ENCODE data around the gene LITAF. TPM values are rescaled to one million over a fixed set of nuclear protein-coding genes. Genes with fewer than 3 reads are reported as not detected.

Gene LITAF
- 10 to 100 TPM; 11.0 to 73.6 (median 27.5) TPM for total RNA-seq

DNA sequence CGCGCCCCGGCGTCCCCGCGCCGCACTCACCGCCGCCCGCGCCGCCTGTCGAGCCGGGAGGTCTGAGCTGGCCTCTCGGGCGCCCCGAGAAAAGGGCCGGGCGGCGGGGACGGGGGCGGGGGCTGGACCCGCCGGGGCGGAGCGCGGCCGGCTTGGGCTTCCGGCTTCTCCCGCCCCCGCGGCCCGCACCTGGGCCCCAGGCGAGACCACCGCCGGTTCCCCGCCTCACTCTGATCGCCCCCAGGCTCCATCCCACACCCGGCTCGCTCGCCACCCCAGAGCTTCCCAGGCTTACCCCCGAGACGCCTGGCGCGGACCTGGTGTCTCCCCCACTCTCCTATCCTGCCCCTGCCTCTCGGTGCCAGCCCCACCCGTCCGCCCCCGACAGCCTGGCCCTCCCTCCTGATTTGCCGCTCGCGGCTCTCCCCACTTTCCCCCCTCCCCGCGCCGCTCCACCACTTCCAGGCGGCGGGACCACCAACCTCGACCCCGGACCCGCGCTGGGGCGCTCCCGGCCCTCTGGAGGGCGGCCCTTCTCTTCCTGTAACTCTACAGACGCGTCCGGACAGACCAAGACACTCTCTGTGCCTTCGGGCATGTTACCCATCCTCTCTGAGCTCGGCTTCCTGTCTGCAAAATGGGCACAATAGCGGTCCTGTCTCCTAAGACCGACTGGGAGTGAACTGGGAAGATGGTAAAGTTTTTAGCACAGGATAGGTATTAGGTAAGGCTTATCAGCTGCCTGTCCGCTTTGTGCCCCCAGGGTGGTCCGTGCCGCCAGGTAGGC, at the start of gene LITAF:
Gene LITAF (minus strand): TSS at position 64 of the 787 bp plus-strand sequence. CDS start 30,189 bp downstream, outside the sequence.
- WGBS, 10 experiments: 30 to 100% (median 30%) methylated on average over 2 to 4 of the region's 74 CpGs; no CpG with 5 or more reads in 7 of the 10 experiments

DNA sequence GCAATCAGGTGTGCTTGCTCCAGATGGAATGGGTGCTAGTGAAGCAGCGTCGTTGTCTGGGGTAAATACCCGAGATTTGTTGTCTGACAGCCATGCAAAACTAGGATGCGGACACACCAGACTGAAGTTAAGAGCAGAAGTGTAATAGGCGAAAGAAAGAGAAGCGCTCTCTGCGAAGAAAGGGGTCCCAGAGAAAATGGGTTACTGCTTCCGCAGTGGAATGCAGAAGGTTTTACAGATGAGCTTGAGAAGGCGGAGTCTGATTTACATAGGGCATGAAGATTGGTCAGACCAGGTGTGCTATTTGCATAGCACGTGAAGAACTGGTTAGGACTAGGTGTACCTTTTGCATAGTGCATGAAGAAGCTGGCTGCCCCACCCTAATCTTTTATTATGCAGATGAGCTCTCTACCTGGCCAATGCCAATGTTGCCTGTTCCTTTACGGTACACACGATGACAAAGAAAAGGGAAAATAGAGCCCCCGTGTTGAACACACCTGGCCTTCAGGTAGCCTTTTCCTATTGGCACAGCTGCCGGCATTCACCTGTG, 49.5 kb upstream of the LITAF start:
- H3K4me3 ChIP-seq: no peak overlapping the region
- peaks cover 10 to 16% of the 10 kb centered on the region in 2 donors for H3K4me1 ChIP-seq (replicated peaks in 1 of 2)
- in situ Hi-C loops (cut with MboI; ENCODE audit: low pct_unique_long_range_greater_than_20kb in 2 of 9, low sequenced_read_pairs in 9 of 9, unreplicated experiment in 9 of 9): loop anchor here in 2 of 9 experiments (25.0 kb wide), 3 partner anchors 199 to 674 kb away; no protein-coding TSS in a partner anchor
- WGBS, 10 experiments: 36 to 57% (median 48%) methylated on average over 1 to 14 of the region's 14 CpGs; no CpG with 5 or more reads in 2 of the 10 experiments
- no peak overlapping the region for H3K27ac ChIP-seq
- no peak for ATAC-seq (replicated peaks in 6 of 8)

More for the DNA sequence above, at the start of gene LITAF:
- in situ Hi-C loops (cut with MboI; ENCODE audit: low pct_unique_long_range_greater_than_20kb in 2 of 9, low sequenced_read_pairs in 9 of 9, unreplicated experiment in 9 of 9): no loop called here
- ATAC-seq (replicated peaks in 6 of 8): peak; percentile 77 to 90 (median 84)
- peak within 1 kb of the TSS; percentile 48 to 93 (median 76) for H3K4me3 ChIP-seq
- peak within 1 kb of the TSS in 1 of 2 donors; percentile 25 for H3K27ac ChIP-seq
- peaks cover 31 to 32% of the 10 kb centered on the region in 2 donors for H3K4me1 ChIP-seq (replicated peaks in 1 of 2)

DNA sequence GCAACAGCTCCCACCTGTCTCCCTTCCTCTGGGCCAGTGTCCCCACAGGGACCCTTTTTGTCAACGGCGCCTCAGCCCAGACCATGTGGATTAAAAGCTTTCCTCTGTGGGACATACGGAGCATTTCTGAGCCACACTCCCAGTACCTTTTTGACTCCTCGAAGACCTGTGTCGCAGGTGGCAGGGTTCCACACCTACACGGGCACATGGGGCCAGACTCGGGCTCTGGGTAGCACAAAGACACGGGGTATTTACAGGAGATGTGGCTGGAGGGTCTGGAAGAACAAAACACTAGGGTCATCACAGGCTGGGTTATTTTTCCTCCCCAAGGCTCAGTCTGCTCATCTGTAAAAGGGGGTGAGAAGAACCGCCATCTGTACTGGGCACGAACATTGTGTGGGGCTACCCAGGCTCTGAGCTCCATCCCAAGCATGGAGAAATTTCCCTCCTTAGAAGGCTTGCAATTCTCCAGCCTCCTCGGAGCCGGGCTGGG, 49.0 kb upstream of the LITAF start:
- no peak overlapping the region for H3K27ac ChIP-seq
- ATAC-seq (replicated peaks in 6 of 8): no peak
- H3K4me3 ChIP-seq: no peak overlapping the region
- WGBS, 10 experiments: 17 to 88% (median 64%) methylated on average over 1 to 6 of the region's 12 CpGs; no CpG with 5 or more reads in 5 of the 10 experiments
- in situ Hi-C loops (cut with MboI; ENCODE audit: low pct_unique_long_range_greater_than_20kb in 2 of 9, low sequenced_read_pairs in 9 of 9, unreplicated experiment in 9 of 9): loop anchor here in 2 of 9 experiments (25.0 kb wide), 3 partner anchors 198 to 673 kb away; no protein-coding TSS in a partner anchor
- H3K4me1 ChIP-seq (replicated peaks in 1 of 2): peaks cover 10 to 15% of the 10 kb centered on the region in 2 donors

DNA sequence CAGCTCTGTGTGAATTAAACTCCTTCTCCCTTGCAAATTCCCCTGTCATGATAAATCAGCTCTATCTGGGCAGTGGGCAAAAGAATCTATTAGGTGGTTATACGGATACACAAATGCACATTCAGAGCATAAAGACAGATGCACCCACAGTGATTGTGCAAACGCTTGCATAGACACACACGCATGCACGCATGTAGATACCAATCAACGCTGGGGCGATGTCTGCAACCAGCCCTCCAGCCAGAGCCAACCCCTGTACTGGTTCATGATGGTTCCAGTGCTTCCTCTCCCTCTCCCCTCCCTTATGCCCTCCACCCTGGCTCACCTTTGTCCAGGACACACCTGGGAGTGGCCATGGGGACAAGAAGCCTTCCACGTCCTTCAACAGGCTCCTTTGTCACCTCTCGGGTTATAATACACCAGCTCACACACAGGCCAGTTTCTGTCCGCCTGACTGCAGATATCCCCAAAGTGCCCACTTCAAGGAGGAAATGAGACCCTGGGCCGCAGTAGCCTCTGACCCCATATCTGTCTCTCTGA, 48.5 kb upstream of the LITAF start:
- WGBS, 10 experiments: 67 to 100% (median 85%) methylated on average over 1 to 6 of the region's 10 CpGs; no CpG with 5 or more reads in 2 of the 10 experiments
- in situ Hi-C loops (cut with MboI; ENCODE audit: low pct_unique_long_range_greater_than_20kb in 2 of 9, low sequenced_read_pairs in 9 of 9, unreplicated experiment in 9 of 9): loop anchor here in 2 of 9 experiments (25.0 kb wide), 3 partner anchors 198 to 673 kb away; no protein-coding TSS in a partner anchor

DNA sequence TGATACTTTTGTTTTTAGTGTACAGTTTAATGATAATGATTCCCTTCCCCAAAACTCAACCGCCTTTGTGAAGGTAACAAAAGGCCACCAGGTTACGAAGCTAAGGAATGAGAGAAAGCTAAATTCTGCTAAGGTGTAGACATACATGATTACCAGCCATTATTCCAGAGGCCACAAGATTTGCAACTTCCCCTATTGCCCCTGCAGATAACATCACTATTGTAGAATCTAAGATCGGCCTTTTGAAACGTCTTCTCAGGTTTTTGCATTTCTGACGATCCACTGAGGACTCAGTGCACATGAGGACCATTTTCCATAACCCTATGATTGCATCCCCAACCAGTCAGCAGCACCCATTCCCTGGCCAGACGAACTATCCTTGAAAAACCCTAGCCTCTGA, 47.6 kb upstream of the LITAF start:
- no peak overlapping the region for H3K27ac ChIP-seq
- WGBS, 10 experiments: 50 to 100% (median 89%) methylated on average over 1 to 5 of the region's 6 CpGs; no CpG with 5 or more reads in 1 of the 10 experiments
- no peak for ATAC-seq (replicated peaks in 6 of 8)
- no peak overlapping the region for H3K4me3 ChIP-seq
- in situ Hi-C loops (cut with MboI; ENCODE audit: low pct_unique_long_range_greater_than_20kb in 2 of 9, low sequenced_read_pairs in 9 of 9, unreplicated experiment in 9 of 9): loop anchor here in 2 of 9 experiments (25.0 kb wide), 3 partner anchors 197 to 672 kb away; no protein-coding TSS in a partner anchor
- H3K4me1 ChIP-seq (replicated peaks in 1 of 2): peaks cover 6 to 9% of the 10 kb centered on the region in 2 donors

More for the DNA sequence above, 48.5 kb upstream of the LITAF start:
- H3K27ac ChIP-seq: no peak overlapping the region
- H3K4me3 ChIP-seq: no peak overlapping the region
- H3K4me1 ChIP-seq (replicated peaks in 1 of 2): peaks cover 6 to 10% of the 10 kb centered on the region in 2 donors
- ATAC-seq (replicated peaks in 6 of 8): peak in 1 of 8 experiments; percentile 22

GRCh38 chr16:11633113-11633512, 46.4 kb upstream of the LITAF start:
- Histone ChIP-seq H3K4me3 (no peak overlapping the region), H3K27ac (no peak overlapping the region), H3K4me1 (replicated peaks in 1 of 2) (peaks cover 6 to 9% of the 10 kb centered on the region in 2 donors)
- in situ Hi-C loops (cut with MboI; ENCODE audit: low pct_unique_long_range_greater_than_20kb in 2 of 9, low sequenced_read_pairs in 9 of 9, unreplicated experiment in 9 of 9): loop anchor here in 2 of 9 experiments (25.0 kb wide), 3 partner anchors 196 to 671 kb away; no protein-coding TSS in a partner anchor
- WGBS, 10 experiments: 67 to 100% (median 90%) methylated on average over 1 of the region's 3 CpGs; no CpG with 5 or more reads in 6 of the 10 experiments
- ATAC-seq (replicated peaks in 6 of 8): no peak

GRCh38 chr16:11632455-11632939, 45.8 kb upstream of the LITAF start:
- Histone ChIP-seq H3K4me3 (no peak overlapping the region), H3K27ac (no peak overlapping the region), H3K4me1 (replicated peaks in 1 of 2) (peaks cover 9 to 11% of the 10 kb centered on the region in 2 donors)
- in situ Hi-C loops (cut with MboI; ENCODE audit: low pct_unique_long_range_greater_than_20kb in 2 of 9, low sequenced_read_pairs in 9 of 9, unreplicated experiment in 9 of 9): loop anchor here in 2 of 9 experiments (25.0 kb wide), 3 partner anchors 195 to 670 kb away; no protein-coding TSS in a partner anchor
- peak; percentile 42 to 82 (median 70) for ATAC-seq (replicated peaks in 6 of 8)
- WGBS, 10 experiments: 13 to 100% (median 53%) methylated on average over 1 to 3 of the region's 15 CpGs; no CpG with 5 or more reads in 4 of the 10 experiments

DNA sequence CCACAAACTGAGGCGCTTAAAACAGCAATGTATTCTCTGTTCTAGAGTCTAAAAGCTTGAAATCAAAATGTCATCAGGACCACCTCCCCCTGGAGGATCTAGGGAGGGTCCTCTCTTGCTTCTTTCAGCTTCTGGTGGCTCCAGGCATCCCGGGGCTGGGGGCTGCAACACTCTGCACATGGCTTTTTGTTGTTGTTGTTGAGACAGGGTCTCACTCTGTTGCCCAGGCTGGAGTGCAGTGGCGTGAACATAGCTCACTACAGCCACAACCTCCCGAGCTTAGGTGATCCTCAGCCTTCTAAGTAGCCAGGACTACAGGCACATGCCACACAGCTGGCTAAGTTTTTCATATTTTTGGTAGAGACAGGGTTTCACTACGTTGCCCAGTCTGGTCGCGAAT, 44.5 kb upstream of the LITAF start:
- Histone ChIP-seq H3K4me1 (replicated peaks in 1 of 2) (peaks cover 9 to 11% of the 10 kb centered on the region in 2 donors), H3K4me3 (no peak overlapping the region), H3K27ac (no peak overlapping the region)
- 11 to 100% (median 86%) methylated on average over 1 to 4 of the region's 7 CpGs; no CpG with 5 or more reads in 2 of the 10 experiments for WGBS, 10 experiments
- ATAC-seq (replicated peaks in 6 of 8): no peak
- in situ Hi-C loops (cut with MboI; ENCODE audit: low pct_unique_long_range_greater_than_20kb in 2 of 9, low sequenced_read_pairs in 9 of 9, unreplicated experiment in 9 of 9): loop anchor here in 2 of 9 experiments (25.0 kb wide), 3 partner anchors 194 to 669 kb away; no protein-coding TSS in a partner anchor

DNA sequence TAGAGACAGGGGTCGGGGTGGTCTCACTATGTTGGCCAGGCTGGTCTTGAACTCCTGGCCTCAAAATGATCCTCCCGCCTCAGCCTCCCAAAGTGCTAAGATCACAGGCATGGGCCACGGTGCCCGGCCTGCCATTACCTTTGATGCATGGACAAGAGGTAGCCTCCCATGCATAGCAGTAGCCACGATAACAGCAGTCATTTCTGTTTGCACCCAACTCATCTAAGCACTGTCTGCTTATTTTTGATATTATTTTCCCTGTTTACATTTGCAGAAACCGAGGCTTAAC, 44.0 kb upstream of the LITAF start:
- H3K4me1 ChIP-seq (replicated peaks in 1 of 2): peaks cover 9 to 11% of the 10 kb centered on the region in 2 donors
- ATAC-seq (replicated peaks in 6 of 8): no peak
- H3K27ac ChIP-seq: no peak overlapping the region
- 30 to 100% (median 70%) methylated on average over 1 to 3 of the region's 6 CpGs; no CpG with 5 or more reads in 4 of the 10 experiments for WGBS, 10 experiments
- in situ Hi-C loops (cut with MboI; ENCODE audit: low pct_unique_long_range_greater_than_20kb in 2 of 9, low sequenced_read_pairs in 9 of 9, unreplicated experiment in 9 of 9): loop anchor here in 2 of 9 experiments (25.0 kb wide), 3 partner anchors 193 to 668 kb away; no protein-coding TSS in a partner anchor
- no peak overlapping the region for H3K4me3 ChIP-seq

- 20 to 100% (median 60%) methylated on average over 1 to 6 of the region's 12 CpGs; no CpG with 5 or more reads in 1 of the 10 experiments for WGBS, 10 experiments
- in situ Hi-C loops (cut with MboI; ENCODE audit: low pct_unique_long_range_greater_than_20kb in 2 of 9, low sequenced_read_pairs in 9 of 9, unreplicated experiment in 9 of 9): loop anchor here in 2 of 9 experiments (25.0 kb wide), 3 partner anchors 193 to 668 kb away; no protein-coding TSS in a partner anchor
- ATAC-seq (replicated peaks in 6 of 8): no peak
- H3K4me3 ChIP-seq: no peak overlapping the region
- peaks cover 9 to 11% of the 10 kb centered on the region in 2 donors for H3K4me1 ChIP-seq (replicated peaks in 1 of 2)
- H3K27ac ChIP-seq: no peak overlapping the region
Measured at GRCh38 chr16:11630046-11630767, 43.5 kb upstream of the LITAF start.

GRCh38 chr16:11629071-11630030, 42.6 kb upstream of the LITAF start:
- 0 to 100% (median 75%) methylated on average over 2 to 14 of the region's 23 CpGs; no CpG with 5 or more reads in 3 of the 10 experiments for WGBS, 10 experiments
- Histone ChIP-seq H3K4me3 (no peak overlapping the region), H3K27ac (no peak overlapping the region), H3K4me1 (replicated peaks in 1 of 2) (peaks cover 9 to 11% of the 10 kb centered on the region in 2 donors)
- no peak for ATAC-seq (replicated peaks in 6 of 8)
- in situ Hi-C loops (cut with MboI; ENCODE audit: low pct_unique_long_range_greater_than_20kb in 2 of 9, low sequenced_read_pairs in 9 of 9, unreplicated experiment in 9 of 9): loop anchor here in 2 of 9 experiments (25.0 kb wide), 3 partner anchors 192 to 667 kb away; no protein-coding TSS in a partner anchor
